ENCODE data around the gene SH2D6. TPM values are rescaled to one million over a fixed set of nuclear protein-coding genes. Genes with fewer than 3 reads are reported as not detected.

SH2D6 gene
- total and polyA plus RNA-seq, 2 of the 8 experiments (the other 6 are each of a cell fraction or from before 2014, with no cell fraction given) = 0.42 TPM; not detected in 1

GRCh38 chr2:85430752-85431569 lies 12.4 kb downstream of the SH2D6 start (continued):
- TF ChIP-seq CHD7 (IDR thresholded peaks at IDR 0.05; ENCODE audit: insufficient replicate concordance, low read length) = no peak
- TF ChIP-seq TAF1 (IDR thresholded peaks at IDR 0.05; ENCODE audit: low read depth, low read length) = peak; percentile 20; the same call in 1 of the 2 replicates
- TF ChIP-seq SIRT6 (IDR thresholded peaks at IDR 0.05; ENCODE audit: low read length) = no peak
- peak; percentile 44; the same call in 1 of the 2 replicates for TF ChIP-seq RFX5 (IDR thresholded peaks at IDR 0.05; ENCODE audit: borderline replicate concordance, low read depth, low read length)
- TF ChIP-seq CTBP2 (IDR thresholded peaks at IDR 0.05; ENCODE audit: borderline replicate concordance, insufficient read depth, insufficient read length, low read length) = peak; percentile 46
- TF ChIP-seq ASH2L (IDR thresholded peaks at IDR 0.05; ENCODE audit: low read length) = peak; percentile 55
- TF ChIP-seq SAP30 (IDR thresholded peaks at IDR 0.05; ENCODE audit: insufficient read depth, insufficient replicate concordance, low read length) = no peak
- peak; percentile 48; the same call in 1 of the 2 replicates for TF ChIP-seq EGR1 (IDR thresholded peaks at IDR 0.05; ENCODE audit: borderline replicate concordance, low read depth, low read length)
- no peak for TF ChIP-seq HDAC2 (IDR thresholded peaks at IDR 0.05; ENCODE audit: borderline replicate concordance in 1 of 2, low read depth in 2 of 2, low read length in 2 of 2)

Measured in H1 (cell line).